Measurements from ENCODE around the gene EML4.

- TF ChIP-seq CTCF (conservative IDR thresholded peaks at IDR 0.05; ENCODE audit: low read length) = no peak
- TF ChIP-seq EZH2phosphoT487 (IDR thresholded peaks at IDR 0.05; ENCODE audit: borderline replicate concordance) = no peak
Observed at GRCh38 chr2:42281416-42282081, 112.4 kb downstream of the EML4 start.
